GM19468 (cell line): ENCODE data around the gene LIPA.
"Not testable (repeated sequence)": the region's sequence is repeated elsewhere in the genome, so short reads cannot be mapped to it uniquely, and the experiment has no call there.

ENCODE experiments used
- ATAC-seq: cut with Tn5 transposase; IDR thresholded peaks from one replicate; pipeline ENCODE4 v1.9.1; 2021; ENCODE audit warnings: mild to moderate bottlenecking, moderate library complexity, moderate number of reproducible peaks; ENCODE audit not compliant: unreplicated experiment; ENCODE audit errors: extremely low read depth

Gene LIPA

DNA sequence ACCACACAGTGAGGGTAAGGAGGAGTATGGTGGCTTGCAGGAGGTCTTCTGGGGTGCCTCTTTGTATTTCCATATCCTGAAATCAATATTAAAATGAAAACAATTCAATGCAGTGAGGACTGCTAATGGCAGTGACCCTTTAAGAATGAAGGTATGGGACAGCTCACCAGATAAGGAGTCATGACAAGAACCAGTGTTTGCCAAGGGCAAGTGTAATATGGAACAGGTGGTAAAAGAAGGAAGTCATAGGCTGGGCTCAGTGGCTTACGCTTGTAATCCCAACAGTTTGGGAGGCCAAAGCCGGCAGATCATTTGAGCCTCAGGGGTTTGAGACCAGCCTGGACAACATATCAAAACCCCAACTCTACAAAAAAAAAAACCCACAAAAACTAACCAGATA, 20.0 kb upstream of the LIPA start:
- no peak for ATAC-seq

DNA sequence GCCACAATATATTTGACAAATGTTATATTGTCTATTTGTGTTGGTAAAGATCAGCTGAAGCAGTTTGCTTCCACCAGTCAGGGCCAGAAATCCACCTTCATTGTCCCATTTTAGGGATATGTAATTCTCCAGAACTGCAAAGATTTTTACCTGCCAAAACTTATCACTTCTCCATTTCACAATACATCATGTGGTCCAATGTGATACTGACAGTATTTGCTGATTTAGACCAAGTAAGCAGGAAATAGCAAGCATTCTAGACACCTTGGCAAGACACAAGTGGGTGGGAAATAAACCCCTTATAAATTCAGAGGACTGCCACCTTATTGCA, 18.5 kb upstream of the LIPA start:
- no peak for ATAC-seq

DNA sequence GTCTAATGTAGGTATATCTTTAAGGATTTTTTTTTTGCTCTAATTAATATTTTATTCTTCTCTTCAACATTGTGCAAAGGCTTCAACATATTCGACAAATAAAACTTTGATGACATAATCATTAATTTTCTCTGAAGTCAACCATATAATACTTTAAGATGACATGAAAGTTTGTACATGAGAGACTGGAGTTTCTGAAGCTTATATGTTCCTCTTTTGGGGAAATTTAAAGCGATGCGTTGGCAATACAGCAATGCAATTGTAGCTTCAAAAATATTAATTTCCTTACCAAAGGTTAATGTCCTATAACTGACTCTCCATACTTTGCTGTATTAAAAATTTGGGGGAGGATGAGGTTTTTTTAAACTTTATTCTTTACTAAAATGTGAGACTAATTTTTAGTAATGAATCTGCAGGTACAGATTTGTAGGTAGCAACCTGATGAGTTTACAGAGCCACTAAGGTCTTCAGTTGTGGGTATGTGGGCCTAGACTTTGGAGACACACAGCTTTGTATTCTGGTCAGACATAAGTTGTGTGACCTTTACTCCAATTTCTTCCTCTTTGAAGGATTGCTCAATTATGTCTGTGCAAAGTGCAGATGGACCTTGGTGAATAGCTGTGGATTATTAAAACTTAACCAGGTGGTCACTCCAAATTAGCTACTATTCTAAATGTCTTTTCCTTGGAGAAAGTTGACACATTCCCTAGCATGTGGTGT, 18.0 kb upstream of the LIPA start:
- no peak for ATAC-seq

DNA sequence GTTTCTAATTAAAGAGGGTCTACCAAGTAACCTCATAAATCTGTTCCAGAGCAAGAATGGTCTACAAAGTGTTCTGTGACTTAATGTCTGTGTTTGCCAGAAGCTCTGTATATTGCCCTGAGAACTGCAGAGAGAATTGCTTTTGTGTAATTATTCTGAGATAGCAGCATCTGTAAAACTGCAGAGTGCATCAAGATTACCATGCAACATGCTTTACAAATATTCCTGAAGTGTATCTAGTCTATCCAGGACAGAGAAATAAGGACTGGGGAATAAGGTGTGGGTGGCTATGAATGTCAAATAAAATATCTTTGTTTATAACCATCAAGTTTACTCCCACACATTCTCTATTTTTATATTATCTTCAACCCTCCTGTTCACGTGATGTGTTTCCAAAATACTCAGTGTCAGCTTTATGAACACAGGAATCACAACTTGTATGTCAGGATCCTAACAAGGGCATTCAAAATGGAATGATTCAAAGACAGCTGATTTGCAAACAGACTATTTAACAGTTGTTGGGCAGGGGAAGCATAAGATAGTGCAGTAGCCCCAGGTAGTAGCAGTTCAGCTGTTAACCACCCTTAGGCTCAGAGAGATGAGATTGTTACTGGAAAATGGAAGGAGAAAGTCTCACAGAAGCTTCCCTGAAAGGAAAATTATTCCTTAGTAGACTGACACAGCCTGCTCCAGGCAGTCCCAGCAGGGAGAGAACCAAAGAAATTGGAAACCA, 15.3 kb upstream of the LIPA start:
- no peak for ATAC-seq

DNA sequence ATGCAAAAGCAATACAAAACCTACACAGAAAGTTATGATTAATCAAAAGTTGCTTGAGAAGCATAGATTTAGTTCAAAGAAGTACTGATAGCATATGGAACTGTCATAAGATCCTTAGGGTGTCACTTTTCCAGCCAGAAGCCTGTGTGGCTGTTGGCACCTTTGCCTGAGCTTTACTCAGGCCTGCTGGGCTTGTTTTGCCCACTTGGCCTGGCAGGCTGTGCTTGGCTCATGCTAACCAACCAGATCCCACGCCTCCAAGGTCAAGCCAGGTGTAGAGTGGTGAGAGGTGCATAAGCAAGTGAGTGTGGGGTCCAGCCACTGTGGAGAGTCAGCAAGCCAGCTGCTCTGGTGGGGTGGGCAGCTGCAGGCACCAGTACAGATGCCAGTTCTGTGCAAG, 12.0 kb upstream of the LIPA start:
- no peak for ATAC-seq

DNA sequence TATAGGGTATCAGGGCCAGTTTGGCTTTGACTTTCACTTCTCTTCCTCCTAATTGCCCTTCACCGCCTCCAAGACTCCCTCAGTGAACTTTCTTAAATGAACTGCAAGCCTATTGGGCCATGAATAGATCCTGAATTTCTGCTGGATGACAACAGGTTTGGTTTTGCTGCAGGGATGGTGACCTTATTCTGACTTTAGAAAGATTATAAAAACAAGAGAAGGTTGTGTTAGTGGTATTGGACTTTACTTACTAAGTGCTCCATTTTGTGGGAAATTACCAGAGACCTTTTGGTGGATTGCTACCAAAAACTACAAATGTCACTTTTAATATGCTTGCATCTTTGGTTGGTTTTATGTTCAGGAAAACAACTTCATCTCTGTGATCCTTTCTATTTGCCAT, 11.5 kb upstream of the LIPA start:
- no peak for ATAC-seq

DNA sequence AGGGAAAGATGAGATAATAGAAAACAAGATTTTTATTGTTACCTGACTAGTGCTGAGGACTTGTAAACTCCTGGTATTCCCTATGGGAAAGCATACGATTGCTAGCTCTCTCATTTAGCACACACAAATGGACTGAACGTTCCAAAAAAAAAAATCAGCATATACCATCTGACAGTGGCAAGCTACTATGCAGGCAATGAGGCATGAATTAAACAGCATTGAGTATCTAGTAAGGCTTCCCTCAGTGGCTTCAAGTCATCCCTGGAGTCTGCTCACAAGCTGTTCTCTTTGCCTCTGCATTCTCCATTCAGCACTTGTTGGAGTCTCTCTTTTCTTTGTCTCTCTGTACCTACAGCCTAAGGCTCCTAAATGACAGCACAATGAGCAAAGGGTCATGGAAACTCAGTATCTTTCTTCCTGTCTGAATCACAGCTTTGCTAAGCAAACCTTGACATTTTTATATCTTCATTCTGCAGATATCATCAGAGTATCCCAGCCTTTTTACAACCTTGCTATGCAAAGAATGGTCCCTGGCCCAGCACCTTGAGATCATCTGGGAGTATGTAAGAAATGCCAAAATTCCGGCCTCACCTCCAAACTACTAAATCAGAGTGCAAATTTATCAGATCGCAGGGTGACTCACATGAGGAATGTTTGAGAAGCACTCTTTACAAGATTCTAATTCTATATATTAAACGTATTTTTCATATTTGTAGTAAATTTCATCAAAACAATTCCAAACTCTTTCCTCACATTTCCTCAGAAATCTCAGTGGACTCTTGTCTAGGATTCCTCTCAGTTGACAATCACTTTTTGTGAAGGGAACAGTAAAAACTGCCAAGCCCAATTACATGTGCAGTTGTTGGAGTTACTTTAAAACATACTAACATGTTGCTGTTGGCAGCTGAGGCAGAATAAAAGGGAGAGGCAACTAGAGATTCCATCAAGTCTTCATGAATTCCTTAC, 10.8 kb upstream of the LIPA start:
- ATAC-seq, result no peak

DNA sequence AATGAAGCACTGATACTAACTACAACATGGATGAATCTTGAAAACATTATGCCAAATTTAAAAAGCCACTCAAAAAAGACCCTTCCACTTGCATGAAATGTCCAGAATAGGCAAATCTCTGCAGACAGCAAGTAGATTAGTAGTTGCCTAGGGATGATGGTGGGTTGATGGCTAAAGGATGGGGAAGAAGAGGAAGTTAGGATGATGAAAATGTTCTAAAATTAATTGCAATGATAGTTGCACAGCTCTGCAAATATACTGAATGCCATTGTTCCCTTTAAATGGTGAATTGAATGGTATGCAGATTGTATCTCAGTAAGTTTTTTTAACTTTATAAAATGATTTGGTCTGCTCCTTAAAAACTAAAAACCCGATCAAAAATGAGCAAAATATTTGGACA, 7.3 kb upstream of the LIPA start:
- no peak for ATAC-seq

DNA sequence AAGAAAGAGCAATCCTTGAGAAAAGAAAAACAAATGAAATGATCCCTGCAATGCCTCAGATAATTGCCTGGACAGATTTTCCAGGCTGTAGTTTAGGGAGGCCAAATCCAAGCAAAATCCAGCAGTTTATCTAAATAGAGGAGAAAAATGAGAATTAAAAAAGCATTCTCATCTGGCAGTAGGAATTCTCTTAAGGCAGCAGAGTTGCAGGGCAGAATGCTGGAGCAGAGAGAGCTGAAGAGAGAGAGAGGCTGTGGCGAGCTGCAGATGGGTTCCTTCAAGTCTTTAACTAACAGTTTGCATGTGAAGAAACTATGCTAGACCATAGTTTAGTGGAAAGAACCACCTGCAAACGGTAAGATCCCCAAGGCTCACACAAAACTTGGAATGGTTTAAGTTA, 6.0 kb upstream of the LIPA start:
- no peak for ATAC-seq

DNA sequence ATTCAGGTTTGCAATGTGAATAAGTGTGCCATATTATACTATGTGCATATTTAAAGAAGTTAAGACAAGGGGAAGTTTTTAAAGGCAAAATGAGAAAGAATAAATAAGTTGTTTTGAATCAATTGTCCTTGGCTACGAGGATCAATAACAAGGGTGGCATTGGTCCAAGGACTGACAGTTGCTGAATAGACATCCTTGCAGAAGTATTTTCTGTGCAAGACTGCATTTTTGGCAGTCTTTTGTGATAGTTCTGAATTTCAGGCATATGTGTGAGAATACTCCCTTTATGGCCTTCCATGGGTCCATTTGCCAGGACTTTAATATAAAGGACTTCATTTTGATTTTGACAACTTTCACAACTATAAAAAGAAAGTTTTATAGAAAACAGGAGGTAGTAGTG, 5.4 kb upstream of the LIPA start:
- no peak for ATAC-seq

DNA sequence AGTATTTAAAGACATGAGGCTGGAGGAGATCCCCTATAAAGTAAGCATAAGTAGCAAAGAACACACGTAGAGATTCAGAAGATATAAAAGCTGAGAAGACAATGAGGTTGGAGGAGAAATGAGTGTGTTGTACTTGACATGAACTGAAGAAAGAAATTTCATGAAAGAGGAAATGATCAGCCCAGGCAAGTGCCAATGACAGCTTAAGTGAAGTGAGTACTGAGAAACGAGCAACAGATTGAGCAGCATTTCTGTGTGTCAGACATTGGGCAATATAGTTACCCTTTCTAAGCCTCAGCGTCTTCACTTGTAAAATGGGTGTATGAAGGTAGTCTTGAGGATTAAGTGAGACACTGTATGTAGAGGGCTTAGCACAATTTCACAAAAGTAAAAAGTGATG, 4.8 kb upstream of the LIPA start:
- ATAC-seq, result no peak

DNA sequence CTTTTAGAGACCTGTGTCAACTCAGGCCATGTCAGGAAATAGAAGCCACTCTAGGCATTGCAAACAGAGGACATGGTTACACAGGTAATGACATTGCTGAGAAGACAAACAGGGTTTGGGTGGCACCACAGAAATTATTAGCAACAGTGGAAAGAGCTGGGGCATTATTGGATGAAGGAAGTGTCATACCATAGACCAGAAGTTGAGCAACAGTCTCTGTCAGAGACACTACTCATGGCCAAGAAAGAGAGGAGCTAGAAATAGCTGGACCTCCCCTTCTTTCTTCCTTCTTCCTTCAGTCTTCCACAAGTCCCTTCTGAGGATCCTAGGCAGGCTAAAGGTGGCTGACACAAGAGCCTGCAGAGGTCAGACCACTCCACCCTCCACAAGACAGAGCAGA, 4.2 kb upstream of the LIPA start:
- no peak for ATAC-seq

DNA sequence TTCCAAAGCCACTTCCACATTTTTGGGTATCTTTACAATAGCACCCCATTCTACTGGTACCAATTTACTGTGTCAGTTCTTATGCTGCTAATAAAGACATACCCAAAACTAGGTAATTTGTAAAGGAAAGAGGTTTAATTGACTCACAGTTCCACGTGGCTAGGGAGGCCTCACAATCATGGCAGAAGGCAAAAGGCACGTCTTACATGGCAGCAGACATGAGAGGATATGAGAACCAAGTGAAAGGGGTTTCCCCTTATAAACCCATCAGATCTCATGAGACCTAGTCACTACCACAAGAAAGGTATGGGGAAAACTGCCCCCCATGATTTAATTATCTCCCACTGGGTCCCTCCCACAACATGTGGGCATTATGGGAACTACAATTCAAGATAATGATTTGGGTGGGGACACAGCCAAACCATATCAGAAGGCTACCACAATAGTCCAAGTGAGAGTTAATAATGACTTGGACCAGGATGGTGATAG, 3.6 kb upstream of the LIPA start:
- not testable (repeated sequence) for ATAC-seq

DNA sequence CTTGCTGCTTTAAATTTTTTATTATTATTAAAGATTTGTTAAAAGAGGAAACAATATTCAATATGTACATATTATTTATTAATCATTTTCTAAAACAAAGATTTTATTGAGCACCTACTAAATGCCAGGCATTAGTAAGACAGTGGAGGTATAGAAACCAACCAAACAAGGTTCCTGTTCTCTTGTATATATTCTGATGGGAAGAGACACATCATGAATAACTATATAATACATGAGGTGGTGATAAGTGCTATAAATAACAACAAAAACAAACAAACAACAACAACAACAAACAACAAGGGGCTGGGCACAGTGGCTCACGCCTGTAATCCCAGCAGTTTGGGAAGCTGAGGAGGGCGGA, 630 bp upstream of the LIPA start:
- no peak for ATAC-seq

DNA sequence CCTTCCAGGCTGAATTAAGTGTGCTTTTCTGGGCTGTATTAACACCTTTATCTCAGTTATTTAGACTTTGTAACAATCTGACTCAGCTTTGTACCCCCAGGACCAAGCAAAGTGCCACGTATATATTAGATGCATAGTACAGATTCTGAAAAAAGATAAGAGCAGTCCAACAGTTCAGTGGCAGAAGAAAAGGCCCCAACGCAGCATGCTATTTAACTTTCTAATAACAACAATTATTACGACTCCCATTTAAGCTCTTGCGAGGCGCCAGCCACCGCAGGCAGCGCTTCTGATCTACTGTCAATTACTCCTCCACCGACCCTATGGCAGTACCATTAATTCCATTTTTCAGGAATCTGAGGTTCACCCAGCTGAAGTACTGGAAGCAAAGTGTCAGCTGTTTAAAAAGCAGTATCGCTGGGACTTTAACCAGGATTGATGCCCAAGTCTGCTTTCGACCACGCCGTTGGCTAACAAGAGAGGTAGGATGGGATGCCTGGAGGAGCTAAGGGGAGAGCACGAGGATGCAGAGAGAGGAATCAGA, 638 bp downstream of the LIPA start:
- ATAC-seq, result no peak

DNA sequence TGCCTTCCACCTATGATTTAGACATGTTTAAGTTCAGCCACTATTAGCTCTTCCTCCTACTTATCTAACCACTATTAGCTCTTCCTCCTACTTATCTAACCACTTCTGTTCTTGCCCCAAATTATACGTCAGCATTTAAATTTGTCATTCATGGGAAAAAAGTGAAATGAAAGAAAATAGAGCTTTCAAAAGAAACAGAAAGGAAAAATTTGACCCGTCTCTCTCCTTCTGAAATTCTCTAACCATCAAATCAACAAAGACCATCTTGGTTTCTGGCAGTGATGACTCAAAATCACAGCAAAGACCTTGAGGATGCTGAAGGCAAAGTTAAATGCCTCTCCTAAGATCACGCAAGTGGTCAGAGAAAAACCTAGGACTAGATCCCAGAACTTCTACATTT, 2.6 kb downstream of the LIPA start:
- no peak for ATAC-seq

DNA sequence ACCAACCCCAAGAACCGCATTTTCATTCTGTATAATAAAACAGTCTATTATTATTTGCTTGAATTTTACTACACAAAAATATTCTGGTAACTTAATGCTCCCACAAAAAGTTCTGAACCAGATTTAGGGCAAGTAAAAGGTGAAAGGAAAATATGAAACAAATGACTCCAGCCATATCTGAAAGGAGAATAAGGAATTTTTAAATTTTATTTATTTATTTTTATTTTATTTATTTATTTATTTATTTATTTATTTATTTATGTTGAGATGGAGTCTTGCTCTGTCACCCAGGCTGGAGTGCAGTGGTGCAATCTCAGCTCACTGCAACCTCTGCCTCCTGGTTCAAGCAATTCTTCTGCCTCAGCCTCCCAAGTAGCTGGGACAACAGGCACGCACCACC, 4.0 kb downstream of the LIPA start:
- not testable (repeated sequence) for ATAC-seq

DNA sequence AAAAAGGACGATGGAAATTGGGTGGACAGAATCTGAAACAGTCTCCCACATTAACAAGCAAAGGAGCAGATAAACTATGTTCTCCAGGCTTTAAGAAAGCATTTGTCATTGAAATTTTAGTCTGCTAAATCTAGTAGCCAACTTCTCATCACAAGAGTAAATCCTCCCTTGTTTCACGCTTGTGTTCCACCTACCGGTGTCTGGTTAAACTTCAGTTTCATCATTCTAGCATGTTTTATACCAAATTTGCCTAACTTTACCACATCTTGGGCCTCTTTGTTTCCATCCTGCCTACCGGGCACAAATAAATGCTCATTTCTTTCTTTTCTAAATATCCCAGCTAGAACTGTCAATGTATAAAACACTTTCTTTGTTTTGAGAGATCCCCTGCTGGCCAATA, 5.8 kb downstream of the LIPA start:
- ATAC-seq, result no peak

DNA sequence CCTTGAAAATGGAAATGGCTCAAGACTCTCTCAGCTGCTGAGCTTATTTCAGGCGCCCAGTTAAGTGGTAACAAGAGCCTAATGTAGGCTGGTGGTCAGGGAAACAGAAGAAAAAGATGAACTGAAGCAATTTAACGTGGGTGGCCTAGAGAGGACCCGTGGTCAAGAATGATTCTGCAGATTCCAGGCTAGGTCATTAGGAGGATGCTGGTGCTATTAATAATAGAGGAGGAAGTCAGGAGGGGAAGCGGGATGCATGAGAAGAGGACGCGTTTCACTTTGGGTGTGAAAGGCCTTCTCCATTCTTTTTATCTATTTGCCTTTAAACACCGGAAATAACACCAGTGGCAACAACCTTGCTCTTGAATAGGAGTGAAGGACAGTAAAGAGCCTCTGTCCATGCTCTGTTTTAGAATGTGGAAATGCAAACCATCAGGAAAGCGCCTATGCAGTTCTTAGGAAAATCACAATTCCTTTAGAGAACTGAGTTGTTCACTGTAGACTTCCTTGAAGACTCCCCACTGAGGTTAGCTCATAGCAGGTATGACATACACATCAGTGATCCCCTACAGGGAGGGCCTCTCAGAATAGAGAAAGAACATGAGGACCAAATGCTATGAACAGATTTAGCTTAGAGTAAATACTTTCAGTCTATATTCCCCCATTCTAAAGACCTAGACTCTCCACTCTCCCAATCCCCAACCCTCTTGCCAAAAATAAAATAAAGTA, 8.6 kb downstream of the LIPA start:
- ATAC-seq, result no peak

DNA sequence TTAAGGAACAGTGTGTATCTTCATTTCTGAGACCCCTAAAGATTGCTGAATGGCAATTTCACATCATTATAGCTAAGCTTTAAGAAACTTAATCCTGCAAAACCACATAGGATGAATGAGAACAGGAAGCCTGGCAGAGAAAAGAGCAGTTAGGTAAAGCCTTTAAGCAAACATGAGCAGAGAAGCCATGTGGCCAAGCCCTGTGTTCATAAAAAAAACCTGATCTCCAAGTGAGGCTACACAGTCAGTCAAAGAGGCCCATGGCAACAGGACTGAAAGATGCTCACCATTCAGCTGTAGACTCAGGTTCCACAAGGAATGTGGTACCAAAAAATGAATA, 9.3 kb downstream of the LIPA start:
- no peak for ATAC-seq
